HG03460 (cell line): ENCODE measurements around the gene CD200R1L.
A peak's percentile ranks its signal among the peaks of the same experiment; 100 is the strongest.
"Not testable (repeated sequence)": the region's sequence is repeated elsewhere in the genome, so short reads cannot be mapped to it uniquely, and the experiment has no call there.

Experiments
- ATAC-seq: cut with Tn5 transposase; IDR thresholded peaks from one replicate; pipeline ENCODE4 v1.9.1; 2021; ENCODE audit not compliant: unreplicated experiment

CD200R1L gene, protein sequence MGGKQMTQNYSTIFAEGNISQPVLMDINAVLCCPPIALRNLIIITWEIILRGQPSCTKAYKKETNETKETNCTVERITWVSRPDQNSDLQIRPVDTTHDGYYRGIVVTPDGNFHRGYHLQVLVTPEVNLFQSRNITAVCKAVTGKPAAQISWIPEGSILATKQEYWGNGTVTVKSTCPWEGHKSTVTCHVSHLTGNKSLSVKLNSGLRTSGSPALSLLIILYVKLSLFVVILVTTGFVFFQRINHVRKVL

GRCh38 chr3:112846764-112847163 is at the start of gene CD200R1L:
TSS of gene CD200R1L (minus strand) at chr3:112846864. CDS start at chr3:112829367, 17,497 bp downstream.
- ATAC-seq, result no peak

DNA sequence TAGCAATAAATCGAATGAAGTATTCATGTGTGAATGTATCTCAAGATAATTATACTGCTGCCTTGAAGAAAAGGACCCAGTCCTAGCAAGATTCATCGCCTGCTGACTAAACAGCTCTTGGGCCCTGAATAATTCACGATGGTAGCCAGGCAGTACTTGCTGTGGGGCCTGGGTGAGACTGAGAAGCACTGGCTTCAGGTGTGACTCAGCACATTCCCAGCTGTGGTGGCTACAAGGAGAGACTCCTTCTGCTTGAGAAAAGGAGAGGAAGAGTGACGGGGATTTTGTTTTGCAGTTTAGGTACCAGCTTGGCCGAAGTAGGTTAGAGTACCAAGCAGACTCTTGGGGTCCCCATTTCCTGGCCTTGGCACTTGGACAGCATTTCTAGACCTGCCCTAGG is 47.6 kb upstream of the CD200R1L start:
- no peak for ATAC-seq

GRCh38 chr3:112889357-112889756 is 42.7 kb upstream of the CD200R1L start:
- ATAC-seq, result no peak

- no peak for ATAC-seq
Measured at GRCh38 chr3:112888381-112889085, 41.9 kb upstream of the CD200R1L start.

- no peak for ATAC-seq
Measured at GRCh38 chr3:112884678-112885290, 38.1 kb upstream of the CD200R1L start.

DNA sequence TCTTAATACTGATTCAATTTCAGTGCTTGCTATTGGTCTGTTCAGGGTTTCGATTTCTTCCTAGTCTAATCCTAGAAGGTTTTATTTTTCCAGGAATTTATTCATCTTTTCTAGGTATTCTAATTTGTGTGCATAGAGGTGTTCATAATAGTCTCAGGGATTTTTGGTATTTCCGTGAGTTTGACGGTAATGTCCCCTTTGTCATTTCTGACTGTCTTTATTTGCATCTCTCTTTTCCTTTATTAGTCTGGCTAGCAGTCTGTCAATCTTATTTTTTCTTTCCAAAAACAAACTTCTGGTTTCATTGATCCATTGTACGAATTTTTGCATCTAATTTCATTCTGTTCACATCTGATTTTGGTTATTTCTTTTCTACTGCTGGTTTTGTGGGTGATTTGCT is 35.2 kb upstream of the CD200R1L start:
- no peak for ATAC-seq

DNA sequence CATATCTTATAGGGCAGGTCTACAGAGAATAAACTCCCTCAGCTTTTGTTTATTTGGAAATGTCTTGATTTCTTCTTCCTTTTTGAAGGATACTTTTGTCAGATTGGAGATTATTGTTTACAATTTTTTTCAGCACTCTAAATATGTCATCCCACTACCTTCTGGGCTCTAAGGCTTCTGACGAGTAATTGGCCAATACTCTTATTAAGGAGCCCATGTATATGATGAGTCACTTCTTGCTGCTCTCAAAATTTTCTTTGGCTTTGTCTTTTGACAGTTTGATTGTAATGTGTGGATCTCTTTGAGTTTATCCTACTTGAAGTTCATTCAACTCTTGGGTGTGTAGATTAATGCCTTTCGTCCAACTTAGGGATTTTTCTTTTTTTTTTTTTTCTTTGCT is 28.9 kb upstream of the CD200R1L start:
- no peak for ATAC-seq

DNA sequence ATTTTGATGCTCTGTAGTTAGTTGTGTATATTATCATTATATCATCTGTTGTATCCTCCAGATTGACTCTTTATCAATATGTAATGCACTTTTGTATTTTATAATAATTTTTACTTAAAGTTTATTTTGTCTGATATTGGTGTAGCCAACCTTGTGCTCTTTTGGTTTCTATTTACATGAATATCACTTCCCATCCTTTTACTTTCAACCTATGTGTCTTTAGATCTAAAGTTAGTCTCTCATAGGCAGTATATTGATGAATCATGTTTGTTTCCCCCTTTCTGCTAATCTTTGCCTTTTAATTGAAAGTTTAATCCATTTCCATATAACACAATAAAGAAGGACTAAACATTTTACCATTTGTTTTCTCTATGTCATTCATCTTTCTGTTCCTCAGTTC is 28.1 kb upstream of the CD200R1L start:
- peak; percentile 54 for ATAC-seq

GRCh38 chr3:112873632-112874031 is 27.0 kb upstream of the CD200R1L start:
- ATAC-seq, result no peak

- ATAC-seq, result no peak
Measured at GRCh38 chr3:112871735-112872134, 25.1 kb upstream of the CD200R1L start.

DNA sequence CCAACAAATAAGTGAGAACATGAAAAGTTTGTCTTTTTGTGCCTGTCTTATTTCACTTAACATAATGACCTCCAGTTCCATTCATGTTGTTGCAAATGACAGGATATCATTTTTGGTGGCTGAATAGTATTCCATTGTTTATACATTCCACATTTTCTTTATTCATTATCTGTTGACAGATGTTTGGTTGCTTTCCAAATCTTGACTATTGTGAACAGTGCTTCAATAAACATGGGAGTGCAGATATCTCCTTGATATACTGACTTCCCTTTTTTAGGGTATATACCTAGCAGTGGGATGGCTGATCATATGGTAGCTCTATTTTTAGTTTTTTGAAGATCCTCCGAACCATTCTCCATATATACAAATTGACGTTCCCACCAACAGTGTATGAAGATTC is 19.1 kb upstream of the CD200R1L start:
- no peak for ATAC-seq

DNA sequence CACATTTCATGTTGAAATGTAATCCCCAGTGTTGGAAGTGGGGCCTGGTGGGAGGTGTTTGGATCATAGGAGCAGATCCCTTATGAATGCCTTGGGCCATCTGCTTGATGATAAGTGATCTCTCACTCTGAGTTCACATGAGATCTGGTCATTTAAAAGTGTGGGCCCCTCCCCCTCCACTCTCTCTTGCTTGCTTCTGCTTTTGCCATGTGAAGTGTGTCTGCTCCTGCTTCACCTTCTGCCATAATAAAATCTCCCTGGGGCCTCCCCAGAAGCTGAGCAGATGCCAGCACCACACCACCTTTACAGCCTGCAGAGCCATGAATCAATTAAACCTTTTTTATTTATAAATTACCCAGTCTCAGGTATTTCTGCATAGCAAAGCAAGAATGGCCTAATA is 14.2 kb upstream of the CD200R1L start:
- ATAC-seq, result no peak

- ATAC-seq, result no peak
Measured at GRCh38 chr3:112858410-112859069, 11.9 kb upstream of the CD200R1L start.

DNA sequence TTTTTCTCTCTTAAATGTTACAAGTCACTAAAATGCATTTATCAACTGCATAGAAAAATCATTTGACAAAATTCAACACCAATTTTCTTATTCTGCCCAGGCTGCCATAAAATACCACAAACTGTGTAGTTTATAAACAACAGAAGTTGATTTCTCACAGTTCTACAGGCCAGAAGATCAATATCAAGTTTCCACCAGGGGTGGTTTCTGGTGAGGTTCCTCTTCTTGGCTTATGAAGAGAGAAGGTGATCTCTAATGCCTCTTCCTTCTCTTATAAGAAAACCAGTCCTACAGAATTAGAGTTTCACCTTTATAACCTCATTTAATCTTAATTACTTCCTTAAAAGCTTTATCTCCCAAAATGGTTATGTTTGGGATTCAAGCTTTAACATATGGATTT is 10.9 kb upstream of the CD200R1L start:
- no peak for ATAC-seq

GRCh38 chr3:112856537-112856936 is 9.9 kb upstream of the CD200R1L start:
- ATAC-seq, result no peak

DNA sequence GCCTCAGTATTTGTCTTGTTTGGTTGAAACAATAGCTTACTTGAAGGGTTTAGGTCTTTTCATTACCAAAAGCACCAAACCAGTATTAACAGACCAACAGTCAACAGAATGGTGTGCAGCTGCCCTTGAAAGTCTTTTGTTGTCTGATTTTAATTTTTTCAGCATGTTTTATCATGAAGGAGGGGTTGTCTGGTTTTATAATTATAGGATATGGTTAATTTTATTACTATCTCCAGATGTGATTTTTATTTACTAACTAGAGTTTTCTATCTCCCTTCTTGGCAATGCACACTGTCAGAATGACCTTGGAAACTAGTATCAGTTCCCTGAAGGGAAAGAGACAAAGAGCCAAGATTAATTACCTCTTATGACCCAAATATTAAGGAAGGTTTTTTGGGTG is 9.2 kb upstream of the CD200R1L start:
- no peak for ATAC-seq

DNA sequence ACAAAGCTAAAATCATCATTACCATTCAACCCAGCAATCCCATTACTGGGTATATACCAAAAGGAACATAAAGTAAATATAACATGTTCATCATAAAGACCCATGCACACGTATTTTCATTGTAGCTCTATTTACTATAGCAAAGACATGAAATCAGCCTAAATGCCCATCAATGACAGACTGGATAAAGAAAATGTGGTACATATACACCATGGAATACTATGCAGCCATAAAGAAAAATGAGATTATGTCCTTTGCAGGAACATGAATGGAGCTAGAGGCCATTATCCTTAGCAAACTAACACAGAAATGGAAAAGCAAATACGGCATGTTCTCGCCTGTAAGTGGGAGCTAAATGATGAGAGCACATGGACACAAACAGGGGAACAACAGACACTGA is 8.4 kb upstream of the CD200R1L start:
- not testable (repeated sequence) for ATAC-seq

GRCh38 chr3:112848196-112848595 is 1.5 kb upstream of the CD200R1L start:
- no peak for ATAC-seq

DNA sequence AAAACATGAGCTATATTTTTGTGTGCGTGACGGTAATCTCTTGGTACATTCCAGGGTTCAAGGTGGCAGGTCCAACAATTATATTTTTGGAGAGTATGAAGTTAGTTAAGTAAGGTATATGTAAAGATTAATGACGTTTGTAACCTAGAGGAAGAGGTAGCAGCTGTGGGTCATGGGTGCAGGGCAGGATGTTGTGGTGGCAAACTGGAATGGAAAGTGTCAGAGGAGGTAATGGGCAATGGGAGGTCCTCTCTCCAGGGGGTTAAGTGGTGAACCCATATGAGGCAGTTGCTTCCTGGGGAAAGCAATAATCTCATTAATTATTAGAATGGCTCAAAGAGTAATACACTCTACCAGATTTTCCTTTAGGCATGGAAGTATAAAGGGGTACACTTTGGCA is 1.0 kb upstream of the CD200R1L start:
- ATAC-seq, result peak; percentile 99

DNA sequence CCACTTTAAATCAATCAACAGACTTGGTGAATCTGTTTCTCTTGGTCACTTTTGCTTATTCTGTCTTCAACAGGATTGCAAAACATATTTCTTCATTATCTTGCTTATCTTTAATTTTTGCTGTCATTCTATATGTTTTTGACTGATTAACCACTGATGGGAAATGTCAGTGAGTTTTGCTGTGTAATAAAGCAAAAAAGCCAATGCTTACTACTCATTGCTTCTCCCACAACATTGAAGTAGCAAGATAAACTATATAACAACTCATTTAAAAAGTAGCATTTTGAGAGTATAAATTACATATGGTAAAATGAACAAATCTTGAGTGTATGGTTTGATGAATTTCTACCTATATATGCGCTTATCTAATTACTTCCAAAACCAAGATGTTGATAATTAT is 892 bp downstream of the CD200R1L start:
- no peak for ATAC-seq

- ATAC-seq, result no peak
Measured at GRCh38 chr3:112829046-112829445, 17.6 kb downstream of the CD200R1L start.
